Femur (tissue), 1 donor: ENCODE measurements around the gene MNDA.
"Not testable (repeated sequence)": the region's sequence is repeated elsewhere in the genome, so short reads cannot be mapped to it uniquely, and the experiment has no call there.

Experiments
- DNase-seq: peaks from one replicate; pipeline ENCODE4 v3.0.0-alpha.2; 2017

The MNDA gene

DNA sequence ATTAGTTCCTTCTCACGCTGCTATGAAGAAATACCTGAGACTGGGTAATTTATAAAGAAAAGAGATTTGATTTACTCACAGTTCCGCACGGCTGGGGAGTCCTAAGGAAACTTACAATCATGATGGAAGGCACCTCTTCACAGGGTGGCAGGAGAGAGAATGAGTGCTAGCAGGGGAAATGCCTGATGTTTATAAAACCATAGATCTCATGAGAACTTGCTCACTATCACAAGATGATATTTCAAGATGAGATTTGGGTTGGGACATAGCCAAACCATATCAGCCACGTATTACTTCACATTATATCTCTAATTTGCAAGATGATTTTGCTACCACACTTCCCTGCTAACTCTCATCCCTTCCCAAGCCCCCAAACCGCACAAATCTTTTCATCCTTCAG, 9.1 kb downstream of the MNDA start:
- no peak for DNase-seq

DNA sequence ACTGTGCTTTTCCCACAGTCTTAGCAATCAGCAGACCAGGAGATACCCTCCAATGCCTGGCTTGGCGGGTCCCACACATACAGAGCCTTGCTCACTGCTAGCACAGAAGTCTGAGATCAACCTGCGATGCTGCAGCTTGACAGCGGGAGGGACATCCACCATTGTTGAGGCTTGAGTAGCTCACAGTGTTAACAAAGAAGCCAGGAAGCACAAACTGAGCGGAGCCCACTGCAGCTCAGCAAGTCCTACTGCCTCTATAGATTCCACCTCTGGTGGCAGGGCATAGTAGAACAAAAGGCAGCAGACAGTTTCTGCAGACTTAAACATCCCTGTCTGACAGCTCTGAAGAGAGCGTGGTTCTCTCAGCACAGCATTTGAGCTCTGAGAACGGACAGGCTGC, 33.4 kb downstream of the MNDA start:
- no peak for DNase-seq

DNA sequence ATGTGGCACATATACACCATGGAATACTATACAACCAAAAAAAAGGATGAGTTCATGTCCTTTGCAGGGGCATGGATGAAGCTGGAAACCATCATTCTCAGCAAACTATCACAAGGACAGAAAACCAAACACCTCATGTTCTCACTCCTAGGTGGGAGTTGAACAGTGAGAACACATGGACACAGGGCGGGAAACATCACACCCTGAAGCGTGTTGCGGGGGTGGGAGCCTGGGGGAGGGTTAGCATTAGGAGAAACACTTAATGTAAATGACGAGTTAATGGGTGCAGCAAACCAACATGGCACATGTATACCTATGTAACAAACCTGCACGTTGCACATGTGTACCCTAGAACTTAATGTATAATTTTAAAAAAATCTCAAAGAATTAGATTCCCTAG, 39.3 kb downstream of the MNDA start:
- not testable (repeated sequence) for DNase-seq

DNA sequence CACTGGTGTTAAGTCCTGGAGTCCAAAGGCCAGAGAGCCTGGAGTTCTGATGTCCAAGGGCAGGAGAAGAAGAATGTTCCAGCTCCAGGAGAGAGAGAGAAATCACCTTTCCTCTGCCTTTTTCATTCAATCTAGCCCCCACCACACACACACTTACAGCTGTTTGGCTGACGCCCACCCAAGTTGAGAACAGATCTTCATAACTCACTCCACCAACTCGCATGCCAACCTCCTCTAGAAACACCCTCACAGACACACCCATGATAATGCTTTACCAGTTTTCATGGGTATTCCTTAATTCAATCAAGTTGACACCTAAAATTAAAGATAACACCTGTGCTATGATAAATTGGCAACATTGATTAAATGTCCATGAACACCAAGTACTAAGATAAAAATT, 42.0 kb downstream of the MNDA start:
- DNase-seq, result no peak

DNA sequence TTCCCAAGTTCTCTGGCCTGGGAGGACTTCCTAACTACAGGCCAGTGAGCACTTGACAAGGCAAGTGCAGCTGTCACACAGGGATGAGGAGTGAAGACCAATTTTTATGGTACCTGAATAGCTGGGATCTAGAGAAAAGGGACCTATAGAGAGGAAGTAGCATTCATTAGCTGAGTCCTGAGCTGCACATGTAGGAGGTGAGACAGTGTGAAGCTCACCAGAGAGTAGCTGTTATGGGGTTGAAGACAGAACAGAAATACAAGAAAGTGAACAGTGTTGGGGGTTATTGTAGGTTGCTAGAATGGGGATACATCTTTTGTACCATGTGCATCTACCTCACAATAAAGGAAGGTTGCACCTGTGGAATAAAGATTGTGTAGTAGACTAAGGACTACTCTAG, 62.5 kb downstream of the MNDA start:
- no peak for DNase-seq

DNA sequence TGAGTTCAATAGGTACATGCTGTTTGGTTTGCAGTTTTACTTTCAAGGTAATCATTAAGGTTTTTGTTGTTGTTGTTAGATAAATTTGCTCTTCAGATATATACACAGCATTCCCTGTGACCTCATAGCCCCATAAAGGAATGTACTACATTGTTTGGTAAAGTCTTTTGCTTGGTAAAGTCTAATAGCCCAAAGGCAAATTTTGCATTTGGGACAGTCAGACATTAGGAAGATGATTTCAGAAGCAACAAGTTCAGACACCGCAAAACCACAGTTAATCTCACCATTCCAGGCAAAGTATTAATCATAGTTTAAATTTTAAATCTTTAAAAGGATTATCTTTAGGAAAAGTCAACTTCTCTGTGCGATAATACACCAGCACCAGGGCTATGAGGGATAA, 67.6 kb downstream of the MNDA start:
- DNase-seq, result no peak
